ENCODE results near the gene NUDT5.
A peak's percentile ranks its signal among the peaks of the same experiment; 100 is the strongest.
"Not testable (repeated sequence)": the region's sequence is repeated elsewhere in the genome, so short reads cannot be mapped to it uniquely, and the experiment has no call there.

The NUDT5 gene
- total RNA-seq, result 16.7 to 59.2 (median 45.9) reads per million in 18 experiments

- DNase-seq, result peak; percentile 88 to 92
Measured at GRCh38 chr10:12195603-12196506, at the start of gene NUDT5, which contains the start of gene CDC123. TSS of gene NUDT5 (minus strand) at chr10:12195891. CDS start at chr10:12186291, 9,600 bp downstream. TSS of gene CDC123 (plus strand) at chr10:12196188. CDS start at chr10:12196246, 58 bp downstream.

GRCh38 chr10:12243864-12244620 is 48.4 kb upstream of the NUDT5 start:
- peak; percentile 77 to 90 for DNase-seq

GRCh38 chr10:12241810-12242529 is 46.3 kb upstream of the NUDT5 start:
- DNase-seq, result peak; percentile 92 to 96

GRCh38 chr10:12238821-12239220 is 43.1 kb upstream of the NUDT5 start:
- no peak for DNase-seq

- DNase-seq, result no peak
Measured at GRCh38 chr10:12237265-12238220, 41.9 kb upstream of the NUDT5 start.

- DNase-seq, result no peak
Measured at GRCh38 chr10:12235796-12236195, 40.1 kb upstream of the NUDT5 start.

- no peak for DNase-seq
Measured at GRCh38 chr10:12235116-12235694, 39.5 kb upstream of the NUDT5 start.

GRCh38 chr10:12234687-12235086 is 39.0 kb upstream of the NUDT5 start:
- DNase-seq, result not testable (repeated sequence)

GRCh38 chr10:12228851-12229250 is 33.2 kb upstream of the NUDT5 start:
- peak in 1 of 2 donors; percentile 29 for DNase-seq

- not testable (repeated sequence) for DNase-seq
Measured at GRCh38 chr10:12226438-12226837, 30.7 kb upstream of the NUDT5 start.

GRCh38 chr10:12225444-12225843 is 29.8 kb upstream of the NUDT5 start:
- peak in 1 of 2 donors; percentile 40 for DNase-seq

- peak in 1 of 2 donors; percentile 24 for DNase-seq
Measured at GRCh38 chr10:12221323-12222298, 25.9 kb upstream of the NUDT5 start.

GRCh38 chr10:12218991-12219390 is 23.3 kb upstream of the NUDT5 start:
- DNase-seq, result peak; percentile 46 to 56

GRCh38 chr10:12214763-12215218 is 19.1 kb upstream of the NUDT5 start:
- peak; percentile 31 to 52 for DNase-seq

- DNase-seq, result no peak
Measured at GRCh38 chr10:12214093-12214492, 18.4 kb upstream of the NUDT5 start.

GRCh38 chr10:12213621-12214020 is 17.9 kb upstream of the NUDT5 start:
- no peak for DNase-seq

- no peak for DNase-seq
Measured at GRCh38 chr10:12212454-12212853, 16.8 kb upstream of the NUDT5 start.

- DNase-seq, result no peak
Measured at GRCh38 chr10:12208460-12208859, 12.8 kb upstream of the NUDT5 start.

- DNase-seq, result no peak
Measured at GRCh38 chr10:12207114-12207513, 11.4 kb upstream of the NUDT5 start.

GRCh38 chr10:12205082-12205481 is 9.4 kb upstream of the NUDT5 start:
- DNase-seq, result no peak

All from inflammatory macrophage (primary cell).